Measurements from ENCODE around the gene TPST2.

DNA sequence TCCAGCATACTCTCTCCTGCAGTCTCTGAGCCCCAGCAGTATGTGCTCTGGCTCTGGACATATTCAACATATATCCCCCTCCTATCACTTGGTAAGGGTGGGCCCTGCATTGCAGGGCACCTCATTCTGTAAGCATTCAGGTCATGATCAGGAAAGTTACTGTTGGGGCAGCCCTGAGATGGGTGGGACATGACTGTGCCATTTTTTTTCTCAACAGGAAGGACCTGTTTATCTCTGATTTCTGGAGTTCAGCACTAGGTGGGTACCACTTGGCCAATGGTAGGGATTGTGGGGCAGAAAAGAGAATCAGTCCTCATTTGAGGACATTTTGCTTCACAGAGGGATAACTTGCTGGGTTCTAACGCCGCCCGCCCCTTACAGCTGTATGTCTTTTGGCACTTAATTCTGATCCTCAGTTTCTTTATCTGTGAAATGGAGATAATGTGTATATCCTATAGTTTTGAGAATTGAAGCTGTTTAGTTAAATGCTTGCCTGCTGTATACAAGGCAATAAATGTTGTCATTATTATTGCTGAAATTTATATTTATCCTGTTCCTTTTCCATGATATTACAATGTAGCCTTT, 104.0 kb downstream of the TPST2 start:
- TF ChIP-seq CHD1 (IDR thresholded peaks at IDR 0.05; ENCODE audit: low read depth, low read length): no peak
- no peak for TF ChIP-seq CBX5 (IDR thresholded peaks at IDR 0.05; ENCODE audit: low read depth)
- TF ChIP-seq STAT3 (IDR thresholded peaks at IDR 0.05; ENCODE audit: low read depth, low read length): no peak
- TF ChIP-seq SMC3 (IDR thresholded peaks at IDR 0.05; ENCODE audit: borderline replicate concordance, low read length): no peak
- no peak for TF ChIP-seq KDM1A (IDR thresholded peaks at IDR 0.05; ENCODE audit: borderline replicate concordance)
- no peak for TF ChIP-seq NR2F1 (conservative IDR thresholded peaks at IDR 0.05)
- TF ChIP-seq, protein P1, sequence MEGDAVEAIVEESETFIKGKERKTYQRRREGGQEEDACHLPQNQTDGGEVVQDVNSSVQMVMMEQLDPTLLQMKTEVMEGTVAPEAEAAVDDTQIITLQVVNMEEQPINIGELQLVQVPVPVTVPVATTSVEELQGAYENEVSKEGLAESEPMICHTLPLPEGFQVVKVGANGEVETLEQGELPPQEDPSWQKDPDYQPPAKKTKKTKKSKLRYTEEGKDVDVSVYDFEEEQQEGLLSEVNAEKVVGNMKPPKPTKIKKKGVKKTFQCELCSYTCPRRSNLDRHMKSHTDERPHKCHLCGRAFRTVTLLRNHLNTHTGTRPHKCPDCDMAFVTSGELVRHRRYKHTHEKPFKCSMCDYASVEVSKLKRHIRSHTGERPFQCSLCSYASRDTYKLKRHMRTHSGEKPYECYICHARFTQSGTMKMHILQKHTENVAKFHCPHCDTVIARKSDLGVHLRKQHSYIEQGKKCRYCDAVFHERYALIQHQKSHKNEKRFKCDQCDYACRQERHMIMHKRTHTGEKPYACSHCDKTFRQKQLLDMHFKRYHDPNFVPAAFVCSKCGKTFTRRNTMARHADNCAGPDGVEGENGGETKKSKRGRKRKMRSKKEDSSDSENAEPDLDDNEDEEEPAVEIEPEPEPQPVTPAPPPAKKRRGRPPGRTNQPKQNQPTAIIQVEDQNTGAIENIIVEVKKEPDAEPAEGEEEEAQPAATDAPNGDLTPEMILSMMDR (IDR thresholded peaks at IDR 0.05 in 2 of 3, conservative IDR thresholded peaks at IDR 0.05 in 1 of 3; ENCODE audit: control insufficient read depth in 2 of 3, extremely low read depth in 1 of 3, insufficient read depth in 1 of 3, low read depth in 3 of 3, low read length in 3 of 3): no peak
- TF ChIP-seq, protein P2, sequence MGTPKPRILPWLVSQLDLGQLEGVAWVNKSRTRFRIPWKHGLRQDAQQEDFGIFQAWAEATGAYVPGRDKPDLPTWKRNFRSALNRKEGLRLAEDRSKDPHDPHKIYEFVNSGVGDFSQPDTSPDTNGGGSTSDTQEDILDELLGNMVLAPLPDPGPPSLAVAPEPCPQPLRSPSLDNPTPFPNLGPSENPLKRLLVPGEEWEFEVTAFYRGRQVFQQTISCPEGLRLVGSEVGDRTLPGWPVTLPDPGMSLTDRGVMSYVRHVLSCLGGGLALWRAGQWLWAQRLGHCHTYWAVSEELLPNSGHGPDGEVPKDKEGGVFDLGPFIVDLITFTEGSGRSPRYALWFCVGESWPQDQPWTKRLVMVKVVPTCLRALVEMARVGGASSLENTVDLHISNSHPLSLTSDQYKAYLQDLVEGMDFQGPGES (IDR thresholded peaks at IDR 0.05): no peak
- TF ChIP-seq EZH2 (IDR thresholded peaks at IDR 0.05; ENCODE audit: borderline replicate concordance, control insufficient read depth, low read depth, low read length): no peak
- TF ChIP-seq POLR2A (IDR thresholded peaks at IDR 0.05; ENCODE audit: low read depth, low read length): no peak
